Gastroesophageal sphincter (tissue), 4 donors: ENCODE data around the gene PTK6. TPM values are rescaled to one million over a fixed set of nuclear protein-coding genes. Genes with fewer than 3 reads are reported as not detected.
"Not testable (repeated sequence)": the region's sequence is repeated elsewhere in the genome, so short reads cannot be mapped to it uniquely, and the experiment has no call there.

Experiments used
- ATAC-seq: fragments of 150-250 bp; one replicate; pipeline ENCODE4 v1.9.1; 2016; ENCODE audit warnings: mild to moderate bottlenecking, moderate library complexity
- H3K27ac ChIP-seq, 4 donors: fragments of 200-600 bp; sonication (generic) in 3 of 4; 1 replicate in 3 of 4; 2 replicates in 1 of 4; pipeline ENCODE4 v1.5.1; 2016 to 2019
- H3K27me3 ChIP-seq: fragments of 200-600 bp; sonication (generic); one replicate; pipeline ENCODE4 v1.5.1; 2019
- H3K36me3 ChIP-seq, 2 donors: fragments of 200-600 bp; sonication (generic); one replicate each; pipeline ENCODE4 v1.5.1; 2019; ENCODE audit warnings: control low read depth in 1 of 2
- H3K4me1 ChIP-seq, 3 donors: fragments of 200-600 bp; sonication (generic); 1 replicate in 2 of 3; 2 replicates in 1 of 3; pipeline ENCODE4 v1.5.1; 2016 to 2019; ENCODE audit warnings: control low read depth in 2 of 3
- H3K4me3 ChIP-seq, 2 donors: fragments of 200-600 bp; sonication (generic); one replicate each; pipeline ENCODE4 v1.5.1; 2019; ENCODE audit warnings: mild to moderate bottlenecking in 1 of 2, moderate library complexity in 1 of 2
- H3K9me3 ChIP-seq, 3 donors: fragments of 200-600 bp; sonication (generic); one replicate each; pipeline ENCODE4 v1.5.1; 2017 to 2019; ENCODE audit warnings: control low read depth in 2 of 3
- EP300 ChIP-seq: sonication (generic); formaldehyde crosslinking; IDR thresholded peaks from one replicate; pipeline ENCODE4 v1.6.1; 2017; ENCODE audit warnings: antibody characterized with exemption, mild to moderate bottlenecking
- POLR2A ChIP-seq, 2 donors: fragments of 450-650 bp; IDR thresholded peaks; one replicate each; pipeline ENCODE4 v1.6.1; 2017; ENCODE audit warnings: antibody characterized with exemption in 2 of 2, mild to moderate bottlenecking in 2 of 2, moderate library complexity in 1 of 2
- POLR2AphosphoS5 ChIP-seq: sonication (generic); formaldehyde crosslinking; IDR thresholded peaks from one replicate; pipeline ENCODE4 v1.6.1; 2017; ENCODE audit warnings: antibody characterized with exemption
- WGBS, 2 donors: methylation state at CpG; one replicate each; pipeline ENCODE4 v1.1.5; 2018; ENCODE audit warnings: low coverage in 1 of 2; 5-methylcytosine and 5-hydroxymethylcytosine counted together
- total RNA-seq, 4 donors: library from RNA; depleted of rRNA; stranded (reverse); fragments of >200 nt; gene quantifications; one replicate each; pipeline ENCODE4 v1.1.0, GENCODE V29; 2016
- TF ChIP-seq, protein P1 (sequence below), 4 experiments: fragments of 200-600 bp in 2 of 4; fragments of 450-650 bp in 2 of 4; sonication (generic) in 1 of 4; IDR thresholded peaks; one replicate each; pipeline ENCODE4 v1.5.1; 2017 to 2019; ENCODE audit warnings: antibody characterized with exemption in 4 of 4, mild to moderate bottlenecking in 2 of 4, moderate library complexity in 2 of 4

PTK6 gene
- total RNA-seq, 4 donors from 2014 or later, result 0.13 to 2.1 (median 0.42) TPM; not detected in 1

DNA sequence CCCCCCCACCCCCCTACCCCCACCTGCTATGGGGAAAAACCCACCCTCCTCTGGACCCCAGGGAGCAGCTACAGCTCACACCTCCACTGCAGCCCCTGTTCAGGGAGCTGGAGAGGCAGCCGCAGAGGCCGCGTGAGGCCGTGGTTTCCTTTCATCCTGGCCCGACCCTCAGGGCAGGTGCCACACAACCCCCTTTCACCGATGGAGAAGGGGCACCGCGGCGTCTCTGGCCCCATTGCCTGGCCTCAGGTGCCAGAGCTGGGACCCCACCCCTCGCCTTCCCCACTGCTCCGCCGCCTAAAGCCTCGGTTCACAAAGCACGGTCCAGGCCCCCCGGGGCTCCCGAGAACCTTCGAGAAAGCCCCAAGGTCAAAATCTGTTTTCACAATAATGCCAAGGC is 52.9 kb downstream of the PTK6 start:
- no peak overlapping the region for H3K27ac ChIP-seq
- H3K9me3 ChIP-seq, result peaks cover 0 to 8% (median 0%) of the 10 kb centered on the region in 3 donors
- no peak for TF ChIP-seq POLR2A (IDR thresholded peaks at IDR 0.05)
- TF ChIP-seq, protein P1, sequence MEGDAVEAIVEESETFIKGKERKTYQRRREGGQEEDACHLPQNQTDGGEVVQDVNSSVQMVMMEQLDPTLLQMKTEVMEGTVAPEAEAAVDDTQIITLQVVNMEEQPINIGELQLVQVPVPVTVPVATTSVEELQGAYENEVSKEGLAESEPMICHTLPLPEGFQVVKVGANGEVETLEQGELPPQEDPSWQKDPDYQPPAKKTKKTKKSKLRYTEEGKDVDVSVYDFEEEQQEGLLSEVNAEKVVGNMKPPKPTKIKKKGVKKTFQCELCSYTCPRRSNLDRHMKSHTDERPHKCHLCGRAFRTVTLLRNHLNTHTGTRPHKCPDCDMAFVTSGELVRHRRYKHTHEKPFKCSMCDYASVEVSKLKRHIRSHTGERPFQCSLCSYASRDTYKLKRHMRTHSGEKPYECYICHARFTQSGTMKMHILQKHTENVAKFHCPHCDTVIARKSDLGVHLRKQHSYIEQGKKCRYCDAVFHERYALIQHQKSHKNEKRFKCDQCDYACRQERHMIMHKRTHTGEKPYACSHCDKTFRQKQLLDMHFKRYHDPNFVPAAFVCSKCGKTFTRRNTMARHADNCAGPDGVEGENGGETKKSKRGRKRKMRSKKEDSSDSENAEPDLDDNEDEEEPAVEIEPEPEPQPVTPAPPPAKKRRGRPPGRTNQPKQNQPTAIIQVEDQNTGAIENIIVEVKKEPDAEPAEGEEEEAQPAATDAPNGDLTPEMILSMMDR (IDR thresholded peaks at IDR 0.05), result no peak
- no peak for TF ChIP-seq EP300
- no peak for TF ChIP-seq POLR2AphosphoS5
- no peaks in the 10 kb centered on the region for H3K36me3 ChIP-seq
- 38% methylated on average over 6 of the region's 17 CpGs; no CpG with 5 or more reads in 1 of the 2 donors for WGBS, 2 donors
- no peak for ATAC-seq
- H3K27me3 ChIP-seq, result peaks cover 100% of the 10 kb centered on the region
- H3K4me1 ChIP-seq, result peaks cover 0 to 7% (median 0%) of the 10 kb centered on the region in 3 donors
- no peak overlapping the region for H3K4me3 ChIP-seq

DNA sequence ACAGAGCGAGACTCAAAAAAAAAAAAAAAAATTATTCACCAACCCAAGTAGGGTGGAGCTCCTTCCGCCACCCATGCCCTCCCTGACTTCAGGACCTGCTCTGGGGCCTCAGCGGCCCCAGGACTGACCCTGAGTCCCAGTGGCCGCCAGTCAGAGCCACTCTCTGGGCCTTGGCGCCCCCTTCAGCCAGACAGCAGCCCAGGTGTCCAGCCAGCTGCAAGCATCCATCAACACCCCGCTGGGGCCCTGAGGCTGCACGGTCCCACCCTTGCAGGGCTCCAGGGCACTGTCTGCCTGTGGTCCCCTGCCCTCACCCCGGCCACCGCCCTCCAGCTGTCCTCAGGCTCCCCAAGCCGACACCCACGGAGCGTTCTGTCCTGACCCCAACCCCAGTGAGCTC is 53.3 kb downstream of the PTK6 start:
- Histone ChIP-seq H3K4me1 (peaks cover 0 to 7% (median 0%) of the 10 kb centered on the region in 3 donors), H3K36me3 (no peaks in the 10 kb centered on the region), H3K27me3 (peaks cover 100% of the 10 kb centered on the region), H3K9me3 (peaks cover 0 to 8% (median 0%) of the 10 kb centered on the region in 3 donors), H3K4me3 (no peak overlapping the region), H3K27ac (no peak overlapping the region)
- 60 to 61% methylated on average over 1 to 5 of the region's 12 CpGs for WGBS, 2 donors
- ATAC-seq, result no peak
- TF ChIP-seq POLR2AphosphoS5, result no peak
- TF ChIP-seq POLR2A (IDR thresholded peaks at IDR 0.05), result no peak
- no peak for TF ChIP-seq EP300
- TF ChIP-seq, protein P1 (IDR thresholded peaks at IDR 0.05), result no peak

DNA sequence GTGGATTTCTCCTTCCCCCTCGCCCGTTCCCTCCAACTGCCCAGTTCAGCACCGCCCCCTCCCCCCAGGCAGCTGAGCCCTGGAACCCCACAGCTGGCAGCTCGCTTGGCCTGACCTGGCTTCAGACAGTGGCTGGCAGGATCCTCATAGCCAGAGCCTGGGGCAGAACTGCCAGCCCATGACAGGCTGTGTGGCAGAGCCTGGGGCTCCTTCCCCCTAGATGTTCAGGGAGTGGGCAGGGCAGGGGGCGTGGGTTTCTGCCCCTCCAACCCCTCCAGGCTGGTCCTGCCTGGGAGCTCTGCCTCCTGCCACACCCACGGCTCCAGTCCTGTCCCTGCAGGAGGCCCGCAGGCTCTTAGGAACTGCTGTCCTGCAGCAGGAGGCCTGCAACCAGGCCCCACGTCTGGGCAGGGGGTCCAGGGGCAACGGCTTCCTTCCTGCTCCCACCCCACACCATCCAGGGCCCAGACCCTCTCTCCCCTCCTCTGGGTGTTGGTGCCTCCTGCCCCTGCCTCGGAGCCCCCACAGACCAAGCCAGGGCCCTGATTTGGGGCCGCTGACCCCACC is 55.1 kb downstream of the PTK6 start:
- Histone ChIP-seq H3K9me3 (peaks cover 0 to 8% (median 0%) of the 10 kb centered on the region in 3 donors), H3K4me1 (no peaks in the 10 kb centered on the region), H3K27ac (no peak overlapping the region), H3K36me3 (no peaks in the 10 kb centered on the region), H3K4me3 (no peak overlapping the region), H3K27me3 (peaks cover 100% of the 10 kb centered on the region)
- no peak for ATAC-seq
- TF ChIP-seq, protein P1 (IDR thresholded peaks at IDR 0.05), result no peak
- TF ChIP-seq EP300 (no peak), POLR2A (IDR thresholded peaks at IDR 0.05) (no peak), POLR2AphosphoS5 (no peak)
- WGBS, 2 donors, result 20 to 48% methylated on average over 1 to 4 of the region's 11 CpGs

DNA sequence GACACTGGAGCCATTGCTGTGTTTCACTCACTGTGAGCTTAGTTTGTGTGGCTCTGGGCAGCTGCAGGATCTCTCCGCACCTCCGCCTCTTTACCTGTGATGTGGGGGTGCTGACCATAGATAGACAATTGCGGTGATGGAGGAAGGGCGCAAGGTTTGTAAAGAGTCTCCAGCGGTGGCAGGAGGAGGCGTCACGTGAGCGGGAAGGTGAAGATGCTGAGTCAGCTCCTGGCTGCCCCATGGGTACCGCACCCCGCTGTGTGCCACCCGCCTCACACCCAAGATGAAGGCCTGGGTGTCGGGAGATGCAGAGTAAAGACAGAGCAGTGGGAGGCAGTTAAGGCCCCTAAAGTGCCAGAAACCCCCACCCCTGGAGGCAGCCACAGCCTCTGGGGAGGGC is 55.7 kb downstream of the PTK6 start:
- H3K36me3 ChIP-seq, result no peaks in the 10 kb centered on the region
- WGBS, 2 donors, result 40% methylated on average over 1 of the region's 12 CpGs; no CpG with 5 or more reads in 1 of the 2 donors
- no peaks in the 10 kb centered on the region for H3K4me1 ChIP-seq
- TF ChIP-seq, protein P1 (IDR thresholded peaks at IDR 0.05), result no peak
- TF ChIP-seq POLR2AphosphoS5 (no peak), EP300 (no peak), POLR2A (IDR thresholded peaks at IDR 0.05) (no peak)
- H3K27me3 ChIP-seq, result peaks cover 100% of the 10 kb centered on the region
- H3K4me3 ChIP-seq, result no peak overlapping the region
- peaks cover 0 to 6% (median 0%) of the 10 kb centered on the region in 3 donors for H3K9me3 ChIP-seq
- ATAC-seq, result no peak
- H3K27ac ChIP-seq, result no peak overlapping the region

DNA sequence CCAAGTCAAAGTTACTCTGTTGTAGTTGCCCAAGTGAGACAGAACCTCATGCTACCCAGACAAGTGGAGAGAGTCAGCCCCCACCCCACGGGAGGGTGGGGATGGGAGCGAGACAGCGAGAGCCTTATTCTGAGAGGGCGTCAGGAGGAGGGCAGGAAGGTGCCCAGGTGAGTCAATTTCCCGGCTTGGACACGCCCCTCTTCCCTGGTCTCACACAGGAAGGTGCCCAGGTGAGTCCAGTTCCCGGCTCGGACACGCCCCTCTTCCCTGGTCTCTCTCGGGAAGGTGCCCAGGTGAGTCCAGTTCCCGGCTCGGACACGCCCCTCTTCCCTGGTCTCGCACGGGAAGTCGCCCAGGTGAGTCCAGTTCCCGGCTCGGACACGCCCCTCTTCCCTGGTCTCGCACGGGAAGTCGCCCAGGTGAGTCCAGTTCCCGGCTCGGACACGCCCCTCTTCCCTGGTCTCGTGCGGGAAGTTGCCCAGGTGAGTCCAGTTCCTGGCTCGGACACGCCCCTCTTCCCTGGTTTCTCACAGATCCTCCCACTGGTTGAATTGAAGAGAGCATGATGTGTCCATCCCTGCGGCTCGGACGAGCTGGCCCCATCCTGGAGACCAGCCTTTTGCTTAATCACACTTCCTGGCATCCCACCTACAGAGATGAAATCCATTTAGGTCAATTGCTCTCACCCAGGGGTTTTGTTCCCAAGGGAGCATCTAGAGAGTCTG is 57.3 kb downstream of the PTK6 start:
- H3K4me1 ChIP-seq, H3K4me3 ChIP-seq, H3K27ac ChIP-seq, H3K36me3 ChIP-seq, H3K9me3 ChIP-seq, ATAC-seq: not testable (repeated sequence)
- 53% methylated on average over 14 of the region's 32 CpGs; no CpG with 5 or more reads in 1 of the 2 donors for WGBS, 2 donors
- peaks cover 100% of the 10 kb centered on the region for H3K27me3 ChIP-seq
